Esophagus squamous epithelium (tissue), 4 donors: Measurements from ENCODE around the gene ADTRP.

Experiments
- CTCF ChIP-seq, 6 experiments: fragments of 450-650 bp in 4 of 6; fragments of 200-600 bp in 2 of 6; sonication (generic) in 2 of 6; IDR thresholded peaks; one replicate each; pipeline ENCODE4 v1.5.1; 2016 to 2019; ENCODE audit warnings: antibody characterized with exemption in 6 of 6, mild to moderate bottlenecking in 4 of 6, moderate library complexity in 4 of 6
- POLR2A ChIP-seq, 4 donors: fragments of 450-650 bp; IDR thresholded peaks; one replicate each; pipeline ENCODE4 v1.6.1; 2017; ENCODE audit warnings: antibody characterized with exemption in 4 of 4, mild to moderate bottlenecking in 4 of 4, moderate library complexity in 3 of 4

GRCh38 chr6:11798538-11798937 is 19.9 kb upstream of the ADTRP start:
- TF ChIP-seq CTCF (IDR thresholded peaks at IDR 0.05) (no peak), POLR2A (IDR thresholded peaks at IDR 0.05) (no peak)
